PC-9 (cell line): ENCODE data around the gene STMN3. TPM values are rescaled to one million over a fixed set of nuclear protein-coding genes. Genes with fewer than 3 reads are reported as not detected.
A peak's percentile ranks its signal among the peaks of the same experiment; 100 is the strongest.

ENCODE experiments used
- BruUV-seq: library from RNA; stranded (reverse); fragments of 400-500 nt; replicated peaks from 2 replicates; lab custom pipeline; 2021; lab: Mats Ljungman, UMichigan
- CTCF ChIA-PET: fragments of 300-600 bp; sonication (Branson Sonifier 250); formaldehyde crosslinking; loops from one replicate; lab custom pipeline; 2022; ENCODE audit warnings: antibody characterized with exemption; lab: Charles Lee
- POLR2A ChIA-PET: fragments of 300-600 bp; sonication (Branson Sonifier 250); formaldehyde crosslinking; loops from one replicate; lab custom pipeline; 2022; ENCODE audit warnings: antibody characterized with exemption; ENCODE audit not compliant: unreplicated experiment; lab: Charles Lee
- DNase-seq, 2 experiments: peaks; one replicate each; pipeline versions ENCODE4 v3.0.0 to v3.0.0-alpha.2; 2015 to 2022; ENCODE audit warnings: mixed read lengths in 1 of 2
- H2AFZ ChIP-seq: fragments of 200-600 bp; sonication (generic); 2 replicates; pipeline ENCODE4 v1.8.1; 2017; ENCODE audit warnings: antibody characterized with exemption
- H3F3A ChIP-seq: fragments of 200-600 bp; sonication (generic); 2 replicates; pipeline ENCODE4 v1.8.1; 2017; ENCODE audit warnings: antibody characterized with exemption, mild to moderate bottlenecking, low read depth; ENCODE audit not compliant: insufficient read depth
- H3K27ac ChIP-seq: fragments of 200-600 bp; sonication (generic); 2 replicates; pipeline ENCODE4 v1.6.1; 2016; ENCODE audit warnings: mixed run types
- H3K27me3 ChIP-seq: fragments of 200-600 bp; sonication (generic); 2 replicates; pipeline ENCODE4 v1.6.1; 2016; ENCODE audit warnings: low read depth, mixed run types; ENCODE audit not compliant: insufficient read depth
- H3K36me3 ChIP-seq: fragments of 200-600 bp; sonication (generic); 2 replicates; pipeline ENCODE4 v1.6.1; 2016; ENCODE audit warnings: low read depth, mixed run types
- H3K4me1 ChIP-seq: fragments of 200-600 bp; sonication (generic); replicated peaks from 2 replicates; pipeline ENCODE4 v1.6.1; 2016; ENCODE audit warnings: mixed run types; ENCODE audit not compliant: insufficient read depth
- H3K4me2 ChIP-seq: fragments of 200-600 bp; sonication (generic); 2 replicates; pipeline ENCODE4 v1.6.1; 2017; ENCODE audit warnings: mixed run types
- H3K4me3 ChIP-seq: fragments of 200-600 bp; sonication (generic); 2 replicates; pipeline ENCODE4 v1.6.1; 2016; ENCODE audit warnings: mixed run types
- H3K79me2 ChIP-seq: fragments of 200-600 bp; sonication (generic); 2 replicates; pipeline ENCODE4 v1.6.1; 2017; ENCODE audit warnings: low read depth, mixed run types
- H3K9me2 ChIP-seq: fragments of 200-600 bp; sonication (generic); 2 replicates; pipeline ENCODE4 v1.8.1; 2017; ENCODE audit warnings: mild to moderate bottlenecking; ENCODE audit not compliant: insufficient read depth
- H3K9me3 ChIP-seq: fragments of 200-600 bp; sonication (generic); 2 replicates; pipeline ENCODE4 v1.8.1; 2016; ENCODE audit warnings: low read depth; ENCODE audit not compliant: insufficient read depth
- H4K20me1 ChIP-seq: fragments of 200-600 bp; sonication (generic); 2 replicates; pipeline ENCODE4 v1.8.1; 2017; ENCODE audit not compliant: insufficient read depth
- CTCF ChIP-seq: fragments of 200-600 bp; sonication (generic); conservative IDR thresholded peaks from 2 replicates; pipeline ENCODE4 v1.6.1; 2017; ENCODE audit warnings: mixed run types, antibody characterized with exemption, mild to moderate bottlenecking, moderate library complexity
- EZH2 ChIP-seq: fragments of 200-600 bp; sonication (generic); IDR thresholded peaks from 2 replicates; pipeline ENCODE4 v1.8.0; 2017; ENCODE audit warnings: antibody characterized with exemption, low read depth
- intact Hi-C: fragments of 100-400 bp; cut with micrococcal nuclease; formaldehyde crosslinking; loops from one replicate; pipeline ENCODE4 v1.10.0; 2022; ENCODE audit not compliant: unreplicated experiment
- total RNA-seq: library from RNA; stranded (reverse); gene quantifications from 2 replicates; pipeline ENCODE4 v1.2.3, GENCODE V29; 2021

STMN3 gene
- total RNA-seq, 1 experiment from 2014 or later = 24.3 TPM

GRCh38 chr20:63627751-63628245 is 25.4 kb downstream of the STMN3 start:
- H3K4me3 ChIP-seq = peak overlapping the region; percentile 92
- H3K36me3 ChIP-seq = no peaks in the 10 kb centered on the region
- TF ChIP-seq CTCF (no peak), EZH2 (no peak)
- intact Hi-C loops = loop anchor here (1.0 kb wide), 3 partner anchors 89 to 351 kb away; partner anchors contain the start of gene TPD52L2
- peak overlapping the region; percentile 92 for H2AFZ ChIP-seq
- CTCF ChIA-PET = interaction anchor here (0.6 kb wide), 1 partner anchor 266 kb away, joined by 17 read pairs; no protein-coding TSS in a partner anchor
- peaks cover 20% of the 10 kb centered on the region for H3K4me1 ChIP-seq
- H3K4me2 ChIP-seq = peak overlapping the region; percentile 96
- H3K27me3 ChIP-seq = no peaks in the 10 kb centered on the region
- no peaks in the 10 kb centered on the region for H3K9me3 ChIP-seq
- H3K79me2 ChIP-seq = peaks cover 61% of the 10 kb centered on the region
- H4K20me1 ChIP-seq = no peaks in the 10 kb centered on the region
- no peak for DNase-seq
- peaks cover 28% of the 10 kb centered on the region; the same call in 1 of the 2 replicates for H3F3A ChIP-seq
- POLR2A ChIA-PET = interaction anchor here (1.1 kb wide), 1 partner anchor 14 kb away, joined by 15 read pairs; no protein-coding TSS in a partner anchor
- H3K9me2 ChIP-seq = no peaks in the 10 kb centered on the region
- no TSS peak for BruUV-seq
- H3K27ac ChIP-seq = peak overlapping the region; percentile 86

GRCh38 chr20:63627129-63627750 is 26.0 kb downstream of the STMN3 start:
- DNase-seq = peak; percentile 81 to 97
- Histone ChIP-seq H3K27ac (no peak overlapping the region), H3K27me3 (no peaks in the 10 kb centered on the region), H2AFZ (peak overlapping the region; percentile 86), H3K4me1 (peaks cover 20% of the 10 kb centered on the region), H3K79me2 (peaks cover 67% of the 10 kb centered on the region), H3K4me3 (peak overlapping the region; percentile 92), H4K20me1 (peaks cover 2% of the 10 kb centered on the region; the same call in 1 of the 2 replicates), H3K36me3 (no peaks in the 10 kb centered on the region), H3K9me3 (no peaks in the 10 kb centered on the region), H3K9me2 (no peaks in the 10 kb centered on the region), H3F3A (peaks cover 28% of the 10 kb centered on the region; the same call in 1 of the 2 replicates), H3K4me2 (peak overlapping the region; percentile 96)
- ChIA-PET CTCF (interaction anchor here (0.7 kb wide), 1 partner anchor 75 kb away, joined by 4 read pairs; no protein-coding TSS in a partner anchor), POLR2A (interaction anchor here (0.6 to 1.1 kb wide), 4 partner anchors 14 to 270 kb away, joined by 3 to 15 read pairs (median 5); no protein-coding TSS in a partner anchor)
- TF ChIP-seq EZH2 (no peak), CTCF (no peak)
- BruUV-seq = no TSS peak
- intact Hi-C loops = no loop called here

- peak within 1 kb of the TSS; percentile 92 for H3K4me3 ChIP-seq
- no peaks in the 10 kb centered on the region for H3K9me2 ChIP-seq
- peak within 1 kb of the TSS; percentile 96 for H3K4me2 ChIP-seq
- DNase-seq = no peak
- peaks cover 74% of the 10 kb centered on the region for H3K79me2 ChIP-seq
- H3K27me3 ChIP-seq = no peaks in the 10 kb centered on the region
- no peak for TF ChIP-seq CTCF
- no peak for TF ChIP-seq EZH2
- BruUV-seq = no TSS peak
- intact Hi-C loops = no loop called here
- POLR2A ChIA-PET = interaction anchor here (0.6 to 1.1 kb wide), 4 partner anchors 15 to 270 kb away, joined by 3 to 15 read pairs (median 5); no protein-coding TSS in a partner anchor
- H3K27ac ChIP-seq = peak within 1 kb of the TSS; percentile 86
- no peaks in the 10 kb centered on the region for H3K36me3 ChIP-seq
- no peaks in the 10 kb centered on the region for H3K9me3 ChIP-seq
- H2AFZ ChIP-seq = peak within 1 kb of the TSS; percentile 92
- CTCF ChIA-PET = interaction anchor here (0.7 kb wide), 1 partner anchor 74 kb away, joined by 4 read pairs; no protein-coding TSS in a partner anchor
- H3F3A ChIP-seq = peaks cover 28% of the 10 kb centered on the region; the same call in 1 of the 2 replicates
- H4K20me1 ChIP-seq = peaks cover 9% of the 10 kb centered on the region
- peaks cover 20% of the 10 kb centered on the region for H3K4me1 ChIP-seq
Measured at GRCh38 chr20:63626424-63627128, 26.6 kb downstream of the STMN3 start, which contains the start of gene GMEB2. GMEB2 (minus strand) TSS chr20:63627101; CDS start chr20:63619397, 7,704 bp downstream.
